Endometrial microvascular endothelial cells (primary cell): Measurements from ENCODE around the gene RNF5. TPM values are rescaled to one million over a fixed set of nuclear protein-coding genes. Genes with fewer than 3 reads are reported as not detected.
"Not testable (repeated sequence)": the region's sequence is repeated elsewhere in the genome, so short reads cannot be mapped to it uniquely, and the experiment has no call there.

Source experiments
- in situ Hi-C: cut with HindIII; loops from 2 replicates; pipeline ENCODE4 v1.10.0; 2017; ENCODE audit warnings: low sequenced_read_pairs, low pct_unique_long_range_greater_than_20kb; ENCODE audit errors: inconsistent ontology term
- total RNA-seq: library from RNA; depleted of rRNA; stranded (reverse); fragments of >200 nt; gene quantifications from one replicate; pipeline ENCODE4 v1.2.3, GENCODE V29; 2015; ENCODE audit errors: inconsistent ontology term

RNF5 gene
- total RNA-seq, 1 donor from 2014 or later: 57.0 TPM

DNA sequence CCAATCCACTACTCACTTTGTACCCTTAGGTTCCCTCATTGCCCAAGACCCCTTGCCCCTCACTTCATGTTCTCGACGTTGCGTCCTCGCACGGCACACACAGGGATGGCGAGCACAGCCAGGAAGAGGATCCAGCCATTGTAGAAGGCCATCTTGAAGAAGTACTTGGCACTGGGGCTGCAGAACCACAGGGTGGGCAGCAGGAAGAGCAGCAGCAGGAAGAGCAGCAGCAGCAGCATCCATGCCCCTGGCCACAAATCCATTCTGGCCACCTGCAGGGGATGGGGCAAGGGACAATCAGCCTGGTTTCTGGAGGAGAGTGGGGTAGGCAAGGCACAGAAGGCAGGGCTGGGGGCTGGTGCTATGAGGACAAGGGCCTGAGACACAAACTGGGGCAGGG is 7.0 kb upstream of the RNF5 start:
- in situ Hi-C loops: no loop called here

DNA sequence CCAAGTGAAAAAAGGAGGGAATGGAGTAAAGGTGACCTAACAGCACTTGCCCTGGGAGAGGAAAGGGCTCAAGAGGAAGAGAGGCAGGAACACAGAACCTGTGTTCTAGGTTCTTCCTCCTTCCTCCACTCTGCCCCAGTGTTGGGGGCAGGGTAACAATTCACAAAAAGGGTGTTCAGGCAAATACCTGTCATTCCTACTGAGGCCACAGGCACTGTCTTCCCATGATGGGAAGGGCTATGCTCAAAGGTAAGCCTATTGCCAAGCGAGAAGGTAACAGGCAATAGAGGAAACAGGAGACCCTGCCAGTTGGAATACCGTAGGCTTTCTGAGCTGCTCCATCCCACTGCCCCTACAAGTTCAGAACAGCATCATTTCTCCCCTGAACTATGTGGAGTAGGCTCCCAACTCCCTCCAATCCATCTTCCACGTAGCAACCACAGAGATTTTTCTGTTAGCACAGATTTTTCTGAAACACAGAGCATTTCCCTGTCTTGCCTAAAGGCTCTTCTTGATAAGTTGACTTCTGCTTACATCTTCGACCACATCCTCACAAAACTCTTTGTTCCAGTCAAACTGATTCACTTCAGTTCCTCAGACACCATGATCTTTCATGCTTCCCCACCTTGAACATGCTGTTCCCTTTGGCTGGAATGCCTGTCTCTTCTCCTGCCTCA is 5.0 kb upstream of the RNF5 start:
- in situ Hi-C loops: no loop called here

DNA sequence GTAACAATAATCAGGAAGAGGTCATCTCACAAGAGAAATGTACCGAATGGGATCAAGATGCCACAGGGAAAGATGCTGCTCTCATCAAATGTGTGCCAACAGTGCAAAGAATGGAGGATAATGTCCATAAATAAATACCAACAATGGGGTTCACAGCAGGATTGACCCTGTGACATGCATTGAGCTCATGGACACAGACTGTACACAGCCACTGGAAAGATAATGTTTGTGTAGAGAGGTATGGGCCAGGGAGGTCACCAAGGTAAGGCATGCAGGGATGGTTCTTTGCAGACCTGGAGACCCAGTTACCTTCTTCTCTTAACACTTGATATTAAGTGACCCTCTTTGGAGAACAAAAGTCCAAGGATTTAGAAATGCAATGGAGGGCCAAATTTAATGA is 3.8 kb upstream of the RNF5 start:
- in situ Hi-C loops: no loop called here

DNA sequence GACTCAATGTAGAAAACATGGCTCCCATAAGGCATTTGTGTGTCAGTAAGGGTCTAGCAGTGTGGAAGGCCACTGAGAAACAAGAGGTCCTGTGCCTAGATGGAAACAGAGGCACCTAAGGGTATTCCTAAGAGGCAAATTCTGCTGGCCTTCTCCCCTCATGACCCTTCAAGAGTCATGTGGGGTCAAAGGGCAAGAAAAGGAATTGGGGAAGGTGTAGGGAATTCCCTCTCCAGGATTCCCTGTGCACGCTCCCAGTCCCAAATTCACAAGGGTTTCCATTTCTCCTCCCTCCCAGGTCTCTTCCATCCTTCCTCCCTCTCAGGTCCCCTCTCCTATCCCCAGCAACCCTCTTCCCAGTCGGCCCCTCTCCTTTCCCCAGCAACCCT is 2.9 kb upstream of the RNF5 start:
- in situ Hi-C loops: no loop called here

DNA sequence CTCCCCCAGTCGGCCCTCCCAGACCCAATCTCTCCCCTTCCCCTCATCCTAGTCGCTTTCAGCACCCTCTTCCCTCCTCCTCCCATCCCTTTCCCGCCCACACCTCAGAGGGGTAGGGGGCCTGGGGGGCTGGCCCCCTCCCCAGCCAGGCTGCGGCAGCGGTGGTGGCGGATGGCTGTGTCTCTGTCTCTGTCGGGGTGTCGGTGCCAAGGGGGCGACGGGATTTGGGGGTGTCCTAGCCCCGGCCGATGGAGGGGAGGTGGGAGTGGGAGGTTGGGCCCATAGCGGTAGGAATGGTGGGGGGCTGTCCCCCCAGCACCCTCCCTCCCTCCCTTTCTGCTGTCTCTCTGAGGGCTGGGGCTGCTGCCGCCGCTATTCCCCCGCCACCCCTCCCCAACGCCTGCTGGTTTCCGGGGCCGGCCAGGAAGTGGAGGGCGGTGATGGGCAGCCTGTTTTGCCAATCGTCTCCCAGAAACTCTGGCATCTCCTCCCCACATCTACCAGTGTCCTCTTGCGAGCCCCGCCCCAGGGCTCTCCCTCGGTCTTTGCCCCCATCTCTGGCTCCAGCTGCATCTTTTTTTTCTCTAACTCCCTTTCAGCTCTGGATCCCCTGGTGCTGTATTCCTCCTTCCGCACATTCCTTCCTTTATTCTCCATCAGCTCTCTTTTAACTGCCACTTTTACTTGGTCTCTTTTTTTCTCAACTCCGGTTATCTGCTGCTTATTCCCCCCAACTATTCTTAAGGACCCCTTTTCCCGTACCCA is 2.3 kb upstream of the RNF5 start, which contains the start of gene AGPAT1:
Gene AGPAT1 (minus strand): TSS at position 374 of the 765 bp plus-strand sequence. CDS start 4,588 bp downstream, outside the sequence.
- in situ Hi-C loops: no loop called here

DNA sequence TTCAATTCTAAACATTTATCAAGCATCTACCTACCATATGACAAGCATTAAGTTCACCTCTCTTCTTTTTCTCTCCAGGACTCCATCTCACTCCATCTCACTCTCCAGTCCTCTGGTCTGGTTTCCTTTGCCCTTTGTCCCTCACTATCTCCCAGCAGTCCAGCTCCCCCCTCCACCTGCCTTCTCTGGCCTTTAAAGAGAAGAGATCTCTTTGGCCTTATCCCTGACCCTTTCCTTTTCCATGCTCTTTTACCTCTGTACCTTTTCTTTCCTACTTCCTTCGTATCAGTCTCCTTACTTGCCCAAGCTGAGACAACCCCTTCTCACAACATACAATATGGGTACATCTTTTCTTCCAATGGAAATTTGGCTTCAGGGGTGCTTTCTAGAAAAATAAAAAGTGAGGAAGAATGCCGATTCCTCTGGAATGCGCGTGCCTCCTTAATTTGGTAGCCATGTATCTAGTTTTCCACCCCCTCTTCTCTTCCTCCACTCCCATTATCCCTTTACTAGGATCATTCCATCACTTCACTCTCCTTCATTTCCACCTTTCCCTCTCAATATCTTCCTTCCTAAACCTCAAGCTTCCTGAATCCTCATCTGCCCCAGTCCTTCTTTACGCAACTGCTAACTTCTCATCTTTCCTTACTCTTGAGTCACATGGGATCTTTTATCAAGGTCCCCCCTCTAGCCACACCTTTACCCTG is 1.6 kb upstream of the RNF5 start:
- in situ Hi-C loops: no loop called here

DNA sequence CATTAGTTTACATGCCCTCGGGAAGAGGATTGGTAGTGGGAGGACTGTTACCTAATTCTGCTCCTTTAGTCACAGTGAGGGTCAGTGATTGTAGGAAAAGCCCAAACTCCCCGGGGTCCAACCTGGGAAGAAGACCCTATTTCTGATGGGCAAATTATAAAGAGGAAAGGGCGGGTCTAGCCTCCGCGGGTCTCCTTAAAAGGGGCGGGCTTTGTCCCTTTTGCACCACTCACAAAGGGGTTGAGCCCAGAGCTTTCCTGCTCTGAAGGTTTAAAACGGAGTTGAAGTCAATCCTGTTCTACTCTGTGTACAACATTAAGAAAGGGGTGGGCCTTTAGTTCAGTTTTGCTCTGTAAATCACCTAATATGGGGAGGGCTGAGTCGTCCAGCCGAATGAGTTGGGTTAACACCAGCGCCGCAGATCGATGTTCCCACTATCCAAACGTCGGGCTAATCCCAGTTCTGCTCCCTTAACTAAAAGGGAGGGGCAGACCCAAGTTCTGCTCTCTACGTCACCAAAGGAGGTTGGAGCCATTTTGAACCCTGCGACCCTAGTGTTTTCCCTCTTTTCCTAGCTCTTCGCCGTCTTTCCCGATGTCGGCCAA is 920 bp upstream of the RNF5 start:
- in situ Hi-C loops: no loop called here

DNA sequence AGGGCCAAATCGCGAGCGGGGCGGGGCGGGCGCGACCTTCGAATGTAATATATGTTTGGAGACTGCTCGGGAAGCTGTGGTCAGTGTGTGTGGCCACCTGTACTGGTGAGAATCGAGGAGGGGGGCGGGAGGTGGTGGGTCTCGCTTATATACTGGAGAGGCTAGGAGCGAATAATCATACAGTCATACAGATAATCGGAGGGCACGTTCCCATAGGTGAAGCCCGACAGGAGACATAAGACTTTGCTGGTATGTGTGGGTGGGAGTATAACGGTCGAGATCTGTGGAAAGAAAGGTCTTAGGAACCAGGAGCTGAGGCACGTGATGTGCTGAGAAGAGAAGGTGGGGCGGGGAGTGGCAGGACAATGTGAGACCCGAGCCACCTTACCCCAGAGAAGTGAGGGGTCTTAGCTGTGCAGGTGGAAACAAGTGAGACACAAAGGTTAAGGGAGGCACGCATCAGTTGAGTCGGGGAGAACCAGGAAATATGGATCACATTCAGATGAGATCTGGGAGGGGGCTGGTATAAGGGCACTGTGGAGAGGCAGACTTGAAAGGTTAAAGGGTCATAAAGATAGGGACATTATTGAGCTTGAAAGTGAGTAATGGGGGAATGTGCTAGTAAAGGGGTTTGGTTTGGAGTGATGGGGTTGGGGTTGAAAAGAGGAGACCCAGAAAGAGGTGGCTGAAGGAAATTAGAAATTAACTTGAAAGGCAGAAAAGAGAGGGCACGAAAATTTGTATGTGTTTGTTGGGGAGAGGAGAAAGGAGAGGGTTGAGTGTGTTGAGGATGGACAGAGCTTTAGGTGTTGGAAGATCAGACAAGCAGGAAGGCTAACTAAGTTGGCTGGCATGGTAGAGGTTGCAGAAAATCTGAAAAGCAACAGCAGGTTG is 589 bp downstream of the RNF5 start:
- in situ Hi-C loops: no loop called here

DNA sequence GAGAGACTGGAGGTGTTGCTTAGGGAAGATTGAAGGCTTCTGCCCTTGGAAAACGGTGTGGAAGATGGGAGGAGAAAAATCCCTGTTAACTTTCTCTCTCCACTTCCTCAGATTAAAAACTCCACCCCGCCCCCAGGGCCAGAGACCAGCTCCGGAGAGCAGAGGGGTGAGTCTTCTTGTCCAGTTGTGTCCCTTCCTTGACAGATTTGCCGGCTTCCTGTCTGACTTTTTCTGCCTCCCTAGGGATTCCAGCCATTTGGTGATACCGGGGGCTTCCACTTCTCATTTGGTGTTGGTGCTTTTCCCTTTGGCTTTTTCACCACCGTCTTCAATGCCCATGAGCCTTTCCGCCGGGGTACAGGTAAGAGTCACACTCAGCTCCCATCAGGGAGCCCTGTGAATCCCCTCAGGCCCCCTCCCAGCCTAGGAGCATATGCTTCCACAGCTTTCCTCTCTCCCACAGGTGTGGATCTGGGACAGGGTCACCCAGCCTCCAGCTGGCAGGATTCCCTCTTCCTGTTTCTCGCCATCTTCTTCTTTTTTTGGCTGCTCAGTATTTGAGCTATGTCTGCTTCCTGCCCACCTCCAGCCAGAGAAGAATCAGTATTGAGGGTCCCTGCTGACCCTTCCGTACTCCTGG is 1.7 kb downstream of the RNF5 start:
- in situ Hi-C loops: no loop called here

DNA sequence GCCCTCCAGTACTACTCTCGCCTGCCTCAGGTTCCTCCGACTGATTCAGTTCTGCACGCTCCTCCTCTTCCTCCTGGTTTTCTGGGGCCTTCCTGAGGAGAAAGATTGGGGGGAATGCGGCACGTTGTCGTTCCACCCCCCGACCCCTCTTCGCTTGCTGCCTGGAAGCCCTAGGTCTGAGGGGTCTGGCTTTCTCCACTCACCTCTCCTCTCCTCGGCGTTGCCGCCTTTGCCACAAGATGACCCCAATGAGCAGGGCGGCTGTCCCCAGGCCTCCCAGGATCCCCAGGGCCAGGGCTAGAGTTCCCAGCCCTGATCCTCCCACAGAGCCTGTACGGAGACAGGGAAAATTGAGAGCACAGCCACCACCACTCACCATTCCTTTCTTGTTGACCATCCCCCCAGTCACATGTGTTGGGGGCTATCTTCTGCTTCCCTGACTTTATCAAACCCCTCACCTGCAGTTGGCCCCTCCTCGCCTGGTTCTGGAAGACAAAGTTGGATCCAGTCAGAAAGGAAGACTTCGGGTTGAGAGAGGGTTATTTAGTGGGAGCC is 3.0 kb downstream of the RNF5 start:
- in situ Hi-C loops: no loop called here

DNA sequence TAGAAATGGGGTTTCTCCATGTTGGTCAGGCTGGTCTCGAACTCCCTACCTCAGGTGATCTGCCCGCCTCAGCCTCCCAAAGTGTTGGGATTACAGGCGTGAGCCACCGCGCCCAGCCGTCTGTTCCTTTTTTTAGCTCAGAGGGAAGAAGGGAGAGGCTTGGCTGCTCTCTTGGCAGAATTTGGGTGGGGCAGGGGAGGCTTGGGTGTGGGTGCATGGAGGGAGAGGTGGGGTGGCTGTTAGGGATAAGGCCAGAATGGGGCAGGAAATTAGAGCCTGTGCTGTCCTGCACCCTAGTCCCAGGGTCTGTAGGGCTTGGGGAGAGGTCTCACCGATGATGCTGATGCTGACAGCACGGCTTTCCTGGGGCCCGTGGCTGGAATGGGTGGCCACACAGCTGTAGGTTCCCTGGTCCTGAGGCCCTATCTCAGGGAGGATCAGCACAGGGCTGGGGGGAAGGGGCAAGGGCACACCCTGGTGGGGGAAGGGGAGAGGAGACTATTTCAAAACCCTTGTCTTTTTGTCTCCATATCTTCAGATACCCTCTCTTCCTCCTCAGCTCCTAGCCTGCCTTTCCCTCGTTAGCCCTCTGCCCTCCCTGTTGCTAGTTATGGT is 3.8 kb downstream of the RNF5 start:
- in situ Hi-C loops: no loop called here

DNA sequence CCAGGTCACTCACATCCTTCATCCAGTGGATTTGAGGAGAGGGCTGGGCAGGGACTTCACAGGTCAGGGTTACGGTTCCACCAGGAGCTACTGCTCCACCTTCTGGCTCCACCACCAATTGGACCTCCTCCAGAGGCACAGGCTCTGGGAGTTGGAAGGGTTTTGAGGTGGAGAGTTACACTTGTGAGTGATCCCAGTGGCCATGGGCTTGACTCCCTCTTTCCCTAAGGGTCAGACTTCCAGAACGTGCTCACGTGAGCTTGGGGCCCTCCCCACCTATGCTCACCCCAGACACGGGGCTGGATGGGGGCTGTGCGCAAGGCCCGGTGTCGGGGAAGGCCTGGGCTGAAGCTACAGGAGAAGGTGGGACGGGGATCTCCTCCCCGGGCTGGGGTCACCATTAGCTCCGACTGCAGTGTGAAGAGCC is 4.4 kb downstream of the RNF5 start:
- in situ Hi-C loops: no loop called here

DNA sequence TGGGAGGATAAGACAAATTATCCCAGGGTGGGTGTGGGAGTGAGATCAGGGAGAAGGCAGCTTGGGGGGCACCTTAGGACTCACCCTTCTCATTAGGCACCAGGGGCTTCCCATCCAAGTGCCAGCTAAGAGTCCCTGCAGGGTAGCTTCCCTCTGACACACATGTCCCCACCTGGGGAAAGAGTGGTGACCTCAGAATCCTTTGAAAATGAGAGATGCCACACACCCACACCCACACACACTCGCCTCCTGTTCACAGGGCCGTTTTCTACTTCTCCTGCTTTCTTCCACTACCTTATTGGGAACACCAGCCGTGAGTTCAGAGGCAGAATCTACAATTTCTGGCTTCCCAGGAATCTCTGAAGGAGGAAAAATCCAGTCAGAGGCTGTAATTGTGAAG is 4.8 kb downstream of the RNF5 start:
- in situ Hi-C loops: no loop called here

DNA sequence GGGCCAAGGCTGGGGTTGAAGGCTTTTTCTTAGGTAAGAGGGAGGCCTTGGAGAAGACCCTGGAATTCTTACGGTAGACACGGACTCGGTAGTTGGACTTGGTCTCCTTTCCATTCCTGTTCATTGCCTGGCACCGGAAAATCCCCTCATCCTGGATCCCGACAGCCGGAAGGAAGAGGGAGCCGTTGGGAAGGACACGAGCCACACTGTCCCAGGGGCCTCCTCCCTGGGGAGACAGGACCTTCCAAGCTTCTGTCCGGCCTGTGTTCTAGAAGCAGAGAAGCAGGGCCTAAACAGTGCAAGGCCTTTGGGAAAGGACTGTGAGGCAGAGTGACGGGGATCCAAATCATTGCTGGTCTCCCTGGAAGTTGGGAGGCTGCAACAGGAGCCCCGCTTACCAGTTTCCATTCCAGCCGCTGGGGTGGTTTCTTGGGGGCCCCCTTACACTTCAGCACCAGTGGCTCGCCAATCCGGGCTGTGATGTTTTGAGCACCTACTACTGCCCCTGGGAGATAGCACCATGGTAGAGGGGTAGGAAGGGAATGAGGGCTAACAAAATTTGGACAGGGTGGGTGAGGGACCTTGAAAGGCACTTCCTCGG is 5.4 kb downstream of the RNF5 start:
- in situ Hi-C loops: no loop called here

DNA sequence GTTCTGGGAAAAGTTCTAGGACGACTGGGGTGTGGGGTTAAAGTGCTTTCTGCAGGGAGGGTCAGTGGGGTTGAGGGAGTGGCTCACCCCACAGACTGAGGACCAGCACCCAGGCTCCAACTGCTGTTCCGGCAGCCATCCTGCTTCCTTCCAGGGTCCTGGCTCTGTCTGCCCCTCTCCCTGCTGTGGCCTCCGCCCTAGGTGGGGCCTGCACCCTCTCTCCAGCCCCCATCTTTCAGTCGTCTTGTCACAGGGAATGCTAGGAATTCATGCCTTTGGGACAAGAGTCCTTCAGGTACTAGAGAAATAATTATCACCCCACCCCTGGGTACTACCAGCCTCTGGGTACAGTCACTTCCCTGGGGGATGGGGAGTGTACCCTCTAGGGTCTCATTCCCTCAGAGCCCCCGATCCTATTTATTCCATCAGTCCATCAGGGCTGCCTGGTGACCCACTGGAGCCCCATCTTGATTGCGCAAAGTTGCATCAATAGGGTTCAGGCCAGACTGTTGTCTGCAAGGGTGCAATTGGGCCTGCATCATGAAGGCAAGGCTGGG is 6.0 kb downstream of the RNF5 start, which contains the start of gene AGER:
Gene AGER (minus strand): TSS at position 170 of the 557 bp plus-strand sequence. CDS start 31 bp downstream, at position 139.
- in situ Hi-C loops: no loop called here

DNA sequence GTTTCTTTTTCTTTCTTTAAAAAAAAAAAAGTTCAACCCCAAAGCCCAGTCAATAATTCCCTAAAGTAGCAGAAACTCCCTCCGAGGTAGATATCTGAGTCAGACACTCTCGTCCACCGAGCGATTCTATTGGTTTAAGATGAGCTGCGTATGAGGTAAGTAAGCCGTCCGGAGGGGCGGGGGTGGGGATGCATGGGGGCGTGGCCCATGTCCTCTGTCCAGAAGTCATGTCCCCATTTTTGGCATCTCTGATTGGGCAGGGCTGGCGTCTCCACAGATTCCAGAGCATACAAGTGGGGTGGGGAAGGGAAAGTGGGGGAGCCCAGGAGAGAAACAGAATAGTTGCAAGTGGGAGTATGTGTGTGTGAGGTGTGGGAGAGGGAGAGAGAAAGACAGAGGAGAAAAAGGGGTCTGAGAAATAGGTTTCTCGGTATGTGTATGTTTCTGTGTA is 7.5 kb downstream of the RNF5 start:
- in situ Hi-C loops: not testable (repeated sequence)
